H9 (cell line): ENCODE data around the gene ENKUR. TPM values are rescaled to one million over a fixed set of nuclear protein-coding genes. Genes with fewer than 3 reads are reported as not detected.

Source experiments
- DNase-seq: peaks from one replicate; pipeline ENCODE4 v3.0.0-alpha.2; 2017
- H2AFZ ChIP-seq: one replicate; pipeline ENCODE4 v1.6.1; 2013; ENCODE audit warnings: mild to moderate bottlenecking, low read length, control low read depth, moderate library complexity
- H2AK5ac ChIP-seq: 2 replicates; pipeline ENCODE4 v1.6.1; 2013; ENCODE audit warnings: low read length, control low read depth, mixed read lengths; ENCODE audit not compliant: insufficient read length
- H2BK120ac ChIP-seq: one replicate; pipeline ENCODE4 v1.6.1; 2013; ENCODE audit warnings: low read depth, mild to moderate bottlenecking, low read length, control low read depth, inconsistent platforms; ENCODE audit not compliant: poor library complexity, severe bottlenecking
- H2BK12ac ChIP-seq: 2 replicates; pipeline ENCODE4 v1.6.1; 2013; ENCODE audit warnings: low read length, control low read depth, mixed read lengths, low read depth; ENCODE audit not compliant: insufficient read length
- H2BK15ac ChIP-seq: 2 replicates; pipeline ENCODE4 v1.6.1; 2013; ENCODE audit warnings: low read depth, low read length, control low read depth
- H2BK20ac ChIP-seq: one replicate; pipeline ENCODE4 v1.6.1; 2013; ENCODE audit warnings: low read depth, mild to moderate bottlenecking, low read length, control low read depth, inconsistent platforms; ENCODE audit not compliant: poor library complexity, severe bottlenecking
- H2BK5ac ChIP-seq: 2 replicates; pipeline ENCODE4 v1.6.1; 2013; ENCODE audit warnings: low read length, control low read depth, mixed read lengths; ENCODE audit not compliant: insufficient read length
- H3K14ac ChIP-seq: 2 replicates; pipeline ENCODE4 v1.6.1; 2013; ENCODE audit warnings: low read length, control low read depth; ENCODE audit not compliant: insufficient read depth
- H3K18ac ChIP-seq: 2 replicates; pipeline ENCODE4 v1.6.1; 2013; ENCODE audit warnings: low read depth, mild to moderate bottlenecking, mixed read lengths, low read length, control low read depth; ENCODE audit not compliant: insufficient read length
- H3K23ac ChIP-seq: 2 replicates; pipeline ENCODE4 v1.6.1; 2013; ENCODE audit warnings: low read length, control low read depth, mixed read lengths, low read depth; ENCODE audit not compliant: insufficient read length
- H3K23me2 ChIP-seq: 2 replicates; pipeline ENCODE4 v1.6.1; 2013; ENCODE audit warnings: low read depth, mild to moderate bottlenecking, mixed read lengths, low read length, control low read depth; ENCODE audit not compliant: insufficient read length, poor library complexity, severe bottlenecking
- H3K27ac ChIP-seq: 2 replicates; pipeline ENCODE4 v1.5.1; 2013; ENCODE audit warnings: low read length, control low read depth, mixed read lengths, low read depth; ENCODE audit not compliant: insufficient read length
- H3K27me3 ChIP-seq: 2 replicates; pipeline ENCODE4 v1.6.1; 2013; ENCODE audit warnings: low read length, control low read depth, inconsistent platforms; ENCODE audit not compliant: insufficient read depth
- H3K4ac ChIP-seq: 2 replicates; pipeline ENCODE4 v1.6.1; 2013; ENCODE audit warnings: low read depth, mild to moderate bottlenecking, control low read depth, inconsistent platforms, low read length, moderate library complexity
- H3K4me1 ChIP-seq: 2 replicates; pipeline ENCODE4 v1.6.1; 2013; ENCODE audit warnings: low read length, control low read depth, inconsistent platforms; ENCODE audit not compliant: insufficient read depth
- H3K4me2 ChIP-seq: 2 replicates; pipeline ENCODE4 v1.6.1; 2013; ENCODE audit warnings: low read length, control low read depth, mixed read lengths; ENCODE audit not compliant: insufficient read length, insufficient read depth
- H3K56ac ChIP-seq: 2 replicates; pipeline ENCODE4 v1.6.1; 2013; ENCODE audit warnings: low read depth, mild to moderate bottlenecking, mixed read lengths, low read length, control low read depth; ENCODE audit not compliant: insufficient read length
- H3K79me1 ChIP-seq: 2 replicates; pipeline ENCODE4 v1.6.1; 2013; ENCODE audit warnings: low read depth, mild to moderate bottlenecking, moderate library complexity, low read length, control low read depth, inconsistent platforms; ENCODE audit not compliant: insufficient read depth, poor library complexity, severe bottlenecking
- H3K79me2 ChIP-seq: 2 replicates; pipeline ENCODE4 v1.6.1; 2013; ENCODE audit warnings: low read length, control low read depth, inconsistent platforms; ENCODE audit not compliant: insufficient read depth
- H3K9ac ChIP-seq: 2 replicates; pipeline ENCODE4 v1.6.1; 2013; ENCODE audit warnings: low read length, control low read depth, mixed read lengths; ENCODE audit not compliant: insufficient read length; ENCODE audit errors: extremely low read depth
- H3K9me3 ChIP-seq: one replicate; pipeline ENCODE4 v1.6.1; 2013; ENCODE audit warnings: low read depth, low read length, inconsistent platforms; ENCODE audit not compliant: control insufficient read depth
- H3T11ph ChIP-seq: one replicate; pipeline ENCODE4 v1.6.1; 2013; ENCODE audit warnings: mild to moderate bottlenecking, low read length, control low read depth, inconsistent platforms
- H4K20me1 ChIP-seq: one replicate; pipeline ENCODE4 v1.6.1; 2013; ENCODE audit not compliant: control insufficient read depth, insufficient read length, insufficient read depth
- H4K5ac ChIP-seq: 2 replicates; pipeline ENCODE4 v1.6.1; 2013; ENCODE audit warnings: low read depth, mild to moderate bottlenecking, mixed read lengths, low read length, control low read depth; ENCODE audit not compliant: insufficient read length
- H4K8ac ChIP-seq: replicated peaks from 2 replicates; pipeline ENCODE4 v1.6.1; 2013; ENCODE audit warnings: low read length, control low read depth, mixed read lengths, low read depth; ENCODE audit not compliant: insufficient read length
- H4K91ac ChIP-seq: 2 replicates; pipeline ENCODE4 v1.6.1; 2013; ENCODE audit warnings: low read depth, mild to moderate bottlenecking, moderate library complexity, mixed read lengths, low read length, control low read depth; ENCODE audit not compliant: insufficient read length
- H3K27ac Mint-ChIP-seq, 3 experiments: 2 replicates in 2 of 3; 3 replicates in 1 of 3; pipeline ENCODE4 v1.8.0; 2020 to 2021; ENCODE audit warnings: mixed read lengths in 3 of 3, mild to moderate bottlenecking in 1 of 3, moderate library complexity in 1 of 3
- H3K27me3 Mint-ChIP-seq: 2 replicates; pipeline ENCODE4 v1.8.0; 2021; ENCODE audit warnings: low read depth, mild to moderate bottlenecking, moderate library complexity, mixed read lengths
- H3K36me3 Mint-ChIP-seq, 3 experiments: 2 replicates in 2 of 3; 3 replicates in 1 of 3; pipeline ENCODE4 v1.8.0; 2020 to 2021; ENCODE audit warnings: low read depth in 3 of 3, mixed read lengths in 3 of 3; ENCODE audit not compliant: insufficient read depth in 1 of 3
- H3K4me1 Mint-ChIP-seq, 2 experiments: 2 replicates each; pipeline ENCODE4 v1.8.0; 2020; ENCODE audit warnings: mixed read lengths in 2 of 2
- H3K4me3 Mint-ChIP-seq, 2 experiments: 2 replicates in 1 of 2; 3 replicates in 1 of 2; pipeline ENCODE4 v1.8.0; 2020 to 2021; ENCODE audit warnings: mild to moderate bottlenecking in 2 of 2, mixed read lengths in 2 of 2, moderate library complexity in 1 of 2
- H3K9me3 Mint-ChIP-seq, 2 experiments: 2 replicates in 1 of 2; 3 replicates in 1 of 2; pipeline ENCODE4 v1.8.0; 2020; ENCODE audit warnings: mild to moderate bottlenecking in 2 of 2, mixed read lengths in 2 of 2, moderate library complexity in 1 of 2
- CTCF ChIP-seq: fragments of 200-600 bp; sonication (generic); conservative IDR thresholded peaks from 3 replicates; pipeline ENCODE4 v1.8.0; 2021; ENCODE audit warnings: antibody characterized with exemption, mild to moderate bottlenecking
- WGBS: extraction: QIAGEN DNeasy Blood & Tissue Kit; methylation state at CpG from one replicate; pipeline ENCODE4 v1.1.7; 2013; ENCODE audit warnings: missing lambda C conversion rate, low lambda C conversion rate, mixed read lengths; ENCODE audit not compliant: insufficient read length; ENCODE audit errors: extremely low coverage; 5-methylcytosine and 5-hydroxymethylcytosine counted together
- total RNA-seq: library from RNA; stranded (reverse); gene quantifications from 2 replicates; pipeline ENCODE4 v1.2.1, GENCODE V29; 2021

The ENKUR gene
- total RNA-seq, 1 experiment from 2014 or later: not detected

GRCh38 chr10:25064401-25064800 is 48.4 kb upstream of the ENKUR start:
- no peak overlapping the region for H2BK20ac ChIP-seq
- H3K79me1 ChIP-seq: no peaks in the 10 kb centered on the region
- no peak overlapping the region for H2AFZ ChIP-seq
- no peak overlapping the region for H3K23ac ChIP-seq
- no peak overlapping the region for H2BK15ac ChIP-seq
- H3K14ac ChIP-seq: no peak overlapping the region
- H3K27me3 Mint-ChIP-seq: peaks cover 75% of the 10 kb centered on the region
- H3K27ac ChIP-seq: no peak overlapping the region
- peaks cover 3% of the 10 kb centered on the region for H3K23me2 ChIP-seq
- peaks cover 22 to 26% of the 10 kb centered on the region in 2 experiments for H3K4me1 Mint-ChIP-seq
- H3K27ac Mint-ChIP-seq: no peak overlapping the region
- no peak overlapping the region for H3T11ph ChIP-seq
- TF ChIP-seq CTCF: no peak
- H3K9ac ChIP-seq: no peak overlapping the region
- no peak overlapping the region for H2BK12ac ChIP-seq
- H4K5ac ChIP-seq: no peak overlapping the region
- no peaks in the 10 kb centered on the region for H3K79me2 ChIP-seq
- H4K91ac ChIP-seq: no peak overlapping the region
- H3K4me2 ChIP-seq: no peak overlapping the region
- H3K18ac ChIP-seq: no peak overlapping the region
- H2BK5ac ChIP-seq: no peak overlapping the region
- H3K9me3 Mint-ChIP-seq: no peaks in the 10 kb centered on the region
- H3K4me1 ChIP-seq: peaks cover 5% of the 10 kb centered on the region; the same call in 1 of the 2 replicates
- H3K4ac ChIP-seq: no peak overlapping the region
- DNase-seq: no peak
- no peak overlapping the region for H3K4me3 Mint-ChIP-seq
- no peaks in the 10 kb centered on the region for H4K20me1 ChIP-seq
- no peaks in the 10 kb centered on the region for H3K36me3 Mint-ChIP-seq
- no CpG with 5 or more reads among the region's 2 CpGs for WGBS
- H3K9me3 ChIP-seq: no peaks in the 10 kb centered on the region
- no peak overlapping the region for H2AK5ac ChIP-seq
- no peak overlapping the region for H4K8ac ChIP-seq
- H3K27me3 ChIP-seq: peaks cover 9% of the 10 kb centered on the region; the same call in 1 of the 2 replicates
- H2BK120ac ChIP-seq: no peak overlapping the region
- no peak overlapping the region for H3K56ac ChIP-seq
